NCI-H526 (cell line): ENCODE measurements around the gene ARL14EPL.

ENCODE experiments used
- DNase-seq, 2 experiments: peaks; one replicate each; lab custom pipeline; 2025; lab: John Stamatoyannopoulos, UW

Gene ARL14EPL

GRCh38 chr5:116032094-116032517 is at the start of gene ARL14EPL:
ARL14EPL (plus strand) TSS chr5:116032472; CDS start chr5:116051466, 18,994 bp downstream.
- DNase-seq = no peak

- DNase-seq = no peak
These were observed 48.8 kb upstream of the ARL14EPL start for GRCh38 chr5:115983519-115983918.

- DNase-seq = no peak
These were observed 46.2 kb upstream of the ARL14EPL start for GRCh38 chr5:115985802-115986757.

- no peak for DNase-seq
These were observed 44.3 kb upstream of the ARL14EPL start for GRCh38 chr5:115988002-115988401.

GRCh38 chr5:115992848-115993350 is 39.4 kb upstream of the ARL14EPL start:
- no peak for DNase-seq

GRCh38 chr5:115995351-115995750 is 36.9 kb upstream of the ARL14EPL start:
- no peak for DNase-seq

- no peak for DNase-seq
These were observed 30.0 kb upstream of the ARL14EPL start for GRCh38 chr5:116002116-116002906.

- no peak for DNase-seq
These were observed 28.0 kb upstream of the ARL14EPL start for GRCh38 chr5:116004248-116004647.

- no peak for DNase-seq
These were observed 22.5 kb upstream of the ARL14EPL start for GRCh38 chr5:116009806-116010205.

GRCh38 chr5:116011046-116011445 is 21.2 kb upstream of the ARL14EPL start:
- no peak for DNase-seq

GRCh38 chr5:116013207-116013785 is 19.0 kb upstream of the ARL14EPL start:
- no peak for DNase-seq

GRCh38 chr5:116013936-116014335 is 18.3 kb upstream of the ARL14EPL start:
- no peak for DNase-seq

- DNase-seq = no peak
These were observed 8.7 kb upstream of the ARL14EPL start for GRCh38 chr5:116023619-116024018.

GRCh38 chr5:116025866-116026265 is 6.4 kb upstream of the ARL14EPL start:
- DNase-seq = no peak

- DNase-seq = no peak
These were observed 719 bp downstream of the ARL14EPL start for GRCh38 chr5:116032991-116033390.

- DNase-seq = no peak
These were observed 2.9 kb downstream of the ARL14EPL start for GRCh38 chr5:116035123-116035522.

- no peak for DNase-seq
These were observed 5.1 kb downstream of the ARL14EPL start for GRCh38 chr5:116037236-116037822.

GRCh38 chr5:116038817-116039216 is 6.5 kb downstream of the ARL14EPL start:
- no peak for DNase-seq

- DNase-seq = no peak
These were observed 10.1 kb downstream of the ARL14EPL start for GRCh38 chr5:116042375-116042774.

GRCh38 chr5:116044073-116044472 is 11.8 kb downstream of the ARL14EPL start:
- no peak for DNase-seq

- DNase-seq = no peak
These were observed 13.5 kb downstream of the ARL14EPL start for GRCh38 chr5:116045821-116046220.

GRCh38 chr5:116046261-116046660 is 14.0 kb downstream of the ARL14EPL start:
- DNase-seq = no peak
